ENCODE data around the gene GLS. TPM values are rescaled to one million over a fixed set of nuclear protein-coding genes. Genes with fewer than 3 reads are reported as not detected.

Gene GLS
- total and polyA plus RNA-seq, 2 of the 13 experiments (the other 11 are each of a cell fraction or from before 2014, with no cell fraction given): 78.6 to 183 TPM

- peak; percentile 100 for TF ChIP-seq KMT2A (CRISPR knock-in tag; IDR thresholded peaks at IDR 0.05)
- TF ChIP-seq PBX2 (CRISPR knock-in tag; IDR thresholded peaks at IDR 0.05): no peak
- TF ChIP-seq ISX (CRISPR knock-in tag; conservative IDR thresholded peaks at IDR 0.05): no peak
- TF ChIP-seq PRPF4 (IDR thresholded peaks at IDR 0.05; ENCODE audit: low read depth, low read length, poor library complexity, severe bottlenecking): no peak
- TF ChIP-seq JDP2 (CRISPR knock-in tag; IDR thresholded peaks at IDR 0.05; ENCODE audit: borderline replicate concordance): peak; percentile 84; the same call in 1 of the 2 replicates
- no peak for TF ChIP-seq STAG1 (CRISPR knock-in tag; IDR thresholded peaks at IDR 0.05)
- peak; percentile 94; the same call in 1 of the 2 replicates for TF ChIP-seq ZNF607 (CRISPR knock-in tag; IDR thresholded peaks at IDR 0.05; ENCODE audit: borderline replicate concordance)
- peak; percentile 59; the same call in 1 of the 2 replicates for TF ChIP-seq KDM4B (CRISPR knock-in tag; IDR thresholded peaks at IDR 0.05)
- TF ChIP-seq NFIC (IDR thresholded peaks at IDR 0.05; ENCODE audit: low read length): peak; percentile 38; the same call in 1 of the 2 replicates
- no peak for TF ChIP-seq HHEX (CRISPR knock-in tag; IDR thresholded peaks at IDR 0.05)
- TF ChIP-seq, protein P1, sequence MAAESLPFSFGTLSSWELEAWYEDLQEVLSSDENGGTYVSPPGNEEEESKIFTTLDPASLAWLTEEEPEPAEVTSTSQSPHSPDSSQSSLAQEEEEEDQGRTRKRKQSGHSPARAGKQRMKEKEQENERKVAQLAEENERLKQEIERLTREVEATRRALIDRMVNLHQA (CRISPR knock-in tag; IDR thresholded peaks at IDR 0.05): no peak; the same call in 1 of the 2 replicates
- peak; percentile 88; the same call in 1 of the 2 replicates for TF ChIP-seq NFE2L1 (CRISPR knock-in tag; IDR thresholded peaks at IDR 0.05; ENCODE audit: borderline replicate concordance)
- TF ChIP-seq ZNF430 (CRISPR knock-in tag; IDR thresholded peaks at IDR 0.05): peak; percentile 90
- peak; percentile 98; the same call in 1 of the 2 replicates for TF ChIP-seq MEIS1 (CRISPR knock-in tag; IDR thresholded peaks at IDR 0.05; ENCODE audit: borderline replicate concordance)
- TF ChIP-seq ARID5B (CRISPR knock-in tag; IDR thresholded peaks at IDR 0.05): peak; percentile 92
- peak; percentile 97; the same call in 2 of the 3 replicates for TF ChIP-seq MXI1 (IDR thresholded peaks at IDR 0.05; ENCODE audit: borderline replicate concordance, low read depth, low read length)
- no peak for TF ChIP-seq MBNL3 (CRISPR knock-in tag; conservative IDR thresholded peaks at IDR 0.05)
- peak; percentile 91; the same call in 1 of the 2 replicates for TF ChIP-seq ZNF703 (CRISPR knock-in tag; IDR thresholded peaks at IDR 0.05; ENCODE audit: borderline replicate concordance)
- TF ChIP-seq ARNTL (CRISPR knock-in tag; IDR thresholded peaks at IDR 0.05): peak; percentile 94
- peak; percentile 42; the same call in 1 of the 2 replicates for TF ChIP-seq HNF4G (IDR thresholded peaks at IDR 0.05; ENCODE audit: borderline replicate concordance, low read depth, low read length)
- TF ChIP-seq HNF4G (CRISPR knock-in tag; IDR thresholded peaks at IDR 0.05; ENCODE audit: borderline replicate concordance, low read depth): peak; percentile 85
- TF ChIP-seq EP300 (IDR thresholded peaks at IDR 0.05; ENCODE audit: low read depth in 2 of 2, low read length in 2 of 2): peak; percentile 56 to 100; a peak in 3 of 4 replicates
- peak; percentile 81; the same call in 1 of the 2 replicates for TF ChIP-seq EP300 (CRISPR knock-in tag; IDR thresholded peaks at IDR 0.05; ENCODE audit: borderline replicate concordance)
- peak; percentile 94 for TF ChIP-seq ZNF883 (CRISPR knock-in tag; IDR thresholded peaks at IDR 0.05; ENCODE audit: not compliant biosample characterization)
- TF ChIP-seq TRIM24 (CRISPR knock-in tag; IDR thresholded peaks at IDR 0.05): no peak
- TF ChIP-seq HDAC1 (CRISPR knock-in tag; IDR thresholded peaks at IDR 0.05): peak; percentile 100
Measured at GRCh38 chr2:191013932-191014652, 133.5 kb downstream of the GLS start, which contains the start of gene STAT1 (continued).

Measured in HepG2 (cell line).